HL-60 (cell line): Measurements from ENCODE around the gene SLC24A3.

Source experiments
- DNase-seq, 2 experiments: peaks; one replicate each; pipeline ENCODE4 v3.0.0-alpha.2; 2010 to 2020; ENCODE audit warnings: low read depth in 1 of 2, low spot score in 1 of 2
- H3K27ac ChIP-seq: fragments of 250-450 bp; sonication (Bioruptor Pico); replicated peaks from 2 replicates; pipeline ENCODE4 v1.5.1; 2020; ENCODE audit warnings: mild to moderate bottlenecking, moderate library complexity
- H3K27me3 ChIP-seq: fragments of 250-450 bp; sonication (Bioruptor Pico); 2 replicates; pipeline ENCODE4 v1.5.1; 2021; ENCODE audit warnings: mild to moderate bottlenecking, moderate library complexity; ENCODE audit not compliant: insufficient read depth, poor library complexity, severe bottlenecking
- H3K4me3 ChIP-seq: replicated peaks from 2 replicates; pipeline ENCODE4 v1.5.1; 2011; ENCODE audit warnings: mild to moderate bottlenecking, control low read depth, low read length; ENCODE audit not compliant: insufficient read depth
- GABPA ChIP-seq: IDR thresholded peaks from 2 replicates; pipeline ENCODE4 v1.6.1; 2012; ENCODE audit warnings: low read depth
- POLR2AphosphoS5 ChIP-seq: IDR thresholded peaks from 2 replicates; pipeline ENCODE4 v1.6.1; 2012; ENCODE audit warnings: low read depth
- REST ChIP-seq: IDR thresholded peaks from 2 replicates; pipeline ENCODE4 v1.6.1; 2012; ENCODE audit warnings: low read depth; ENCODE audit not compliant: insufficient replicate concordance
- SPI1 ChIP-seq: IDR thresholded peaks from 2 replicates; pipeline ENCODE4 v1.6.1; 2012; ENCODE audit warnings: low read depth, mild to moderate bottlenecking, borderline replicate concordance
- TF ChIP-seq, protein P1 (sequence below): IDR thresholded peaks from one replicate; pipeline ENCODE4 v1.5.1; 2011; ENCODE audit warnings: low read length, control low read depth, inconsistent platforms; ENCODE audit not compliant: insufficient read depth

The SLC24A3 gene

GRCh38 chr20:19538556-19538955 lies 326.1 kb downstream of the SLC24A3 start:
- H3K4me3 ChIP-seq = no peak overlapping the region
- no peak for DNase-seq
- TF ChIP-seq REST (no peak), SPI1 (no peak), GABPA (no peak), POLR2AphosphoS5 (no peak)
- TF ChIP-seq, protein P1, sequence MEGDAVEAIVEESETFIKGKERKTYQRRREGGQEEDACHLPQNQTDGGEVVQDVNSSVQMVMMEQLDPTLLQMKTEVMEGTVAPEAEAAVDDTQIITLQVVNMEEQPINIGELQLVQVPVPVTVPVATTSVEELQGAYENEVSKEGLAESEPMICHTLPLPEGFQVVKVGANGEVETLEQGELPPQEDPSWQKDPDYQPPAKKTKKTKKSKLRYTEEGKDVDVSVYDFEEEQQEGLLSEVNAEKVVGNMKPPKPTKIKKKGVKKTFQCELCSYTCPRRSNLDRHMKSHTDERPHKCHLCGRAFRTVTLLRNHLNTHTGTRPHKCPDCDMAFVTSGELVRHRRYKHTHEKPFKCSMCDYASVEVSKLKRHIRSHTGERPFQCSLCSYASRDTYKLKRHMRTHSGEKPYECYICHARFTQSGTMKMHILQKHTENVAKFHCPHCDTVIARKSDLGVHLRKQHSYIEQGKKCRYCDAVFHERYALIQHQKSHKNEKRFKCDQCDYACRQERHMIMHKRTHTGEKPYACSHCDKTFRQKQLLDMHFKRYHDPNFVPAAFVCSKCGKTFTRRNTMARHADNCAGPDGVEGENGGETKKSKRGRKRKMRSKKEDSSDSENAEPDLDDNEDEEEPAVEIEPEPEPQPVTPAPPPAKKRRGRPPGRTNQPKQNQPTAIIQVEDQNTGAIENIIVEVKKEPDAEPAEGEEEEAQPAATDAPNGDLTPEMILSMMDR = no peak
- H3K27me3 ChIP-seq = no peaks in the 10 kb centered on the region
- no peak overlapping the region for H3K27ac ChIP-seq

DNA sequence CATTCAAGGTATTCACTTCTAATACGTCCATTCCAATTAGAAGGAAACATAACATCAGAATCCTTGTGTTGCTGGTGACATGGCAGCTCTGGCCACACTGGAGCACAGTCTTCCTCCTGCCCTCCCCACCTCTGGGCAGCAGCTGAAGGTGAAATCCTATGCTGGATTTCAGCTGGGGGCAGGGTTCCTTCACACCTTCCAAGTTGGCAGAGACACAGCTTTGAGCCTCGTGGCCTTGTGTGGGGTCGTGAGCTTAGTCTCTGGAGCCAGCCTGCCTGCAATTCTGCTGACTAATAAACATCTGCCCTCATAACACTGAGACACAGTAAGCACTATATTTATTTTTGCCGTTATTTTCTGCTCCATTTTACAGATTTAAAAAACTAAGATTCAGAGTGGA lies 326.7 kb downstream of the SLC24A3 start:
- H3K27ac ChIP-seq = no peak overlapping the region
- H3K27me3 ChIP-seq = no peaks in the 10 kb centered on the region
- H3K4me3 ChIP-seq = no peak overlapping the region
- TF ChIP-seq GABPA = no peak
- no peak for TF ChIP-seq REST
- no peak for TF ChIP-seq POLR2AphosphoS5
- TF ChIP-seq SPI1 = no peak
- TF ChIP-seq, protein P1 = no peak
- no peak for DNase-seq

- Histone ChIP-seq H3K4me3 (no peak overlapping the region), H3K27ac (no peak overlapping the region), H3K27me3 (no peaks in the 10 kb centered on the region)
- no peak for TF ChIP-seq SPI1
- no peak for TF ChIP-seq GABPA
- no peak for TF ChIP-seq POLR2AphosphoS5
- no peak for TF ChIP-seq REST
- TF ChIP-seq, protein P1 = no peak
- no peak for DNase-seq
These were observed 327.9 kb downstream of the SLC24A3 start for GRCh38 chr20:19540392-19540791.
